ENCODE results near the gene FAM78A. TPM values are rescaled to one million over a fixed set of nuclear protein-coding genes. Genes with fewer than 3 reads are reported as not detected.

FAM78A gene
- total and polyA plus RNA-seq, 2 of the 8 experiments (the other 6 are each of a cell fraction or from before 2014, with no cell fraction given), result 3.1 TPM

- Histone ChIP-seq H4K5ac (ENCODE audit: insufficient read length, low read depth, low read length) (no peak overlapping the region), H3K4me2 (ENCODE audit: insufficient read depth in 1 of 2, low read depth in 2 of 2, low read length in 2 of 2) (no peak overlapping the region), H3K79me1 (ENCODE audit: low read depth, low read length) (no peaks in the 10 kb centered on the region), H3K4ac (replicated peaks; ENCODE audit: insufficient read length, low read depth, low read length) (no peak overlapping the region), H3K14ac (ENCODE audit: insufficient read length) (no peak overlapping the region), H2AFZ (ENCODE audit: low read length) (no peak overlapping the region), H3K27ac (ENCODE audit: low read depth, low read length) (no peak overlapping the region), H3K23ac (ENCODE audit: insufficient read length) (no peak overlapping the region), H2AK5ac (ENCODE audit: low read depth, low read length) (no peak overlapping the region), H2BK20ac (ENCODE audit: low read length) (no peak overlapping the region), H2BK5ac (ENCODE audit: low read depth, low read length) (no peak overlapping the region), H3K79me2 (ENCODE audit: control insufficient read depth in 1 of 2, insufficient read depth in 2 of 2, low read length in 2 of 2) (no peaks in the 10 kb centered on the region), H3K23me2 (ENCODE audit: low read depth, low read length) (no peaks in the 10 kb centered on the region), H3K9ac (replicated peaks in 1 of 4; ENCODE audit: extremely low read depth in 1 of 4, low read depth in 3 of 4, low read length in 3 of 4) (no peak overlapping the region), H3K56ac (replicated peaks; ENCODE audit: insufficient read length, low read depth, low read length) (no peak overlapping the region), H4K91ac (replicated peaks; ENCODE audit: insufficient read length, low read length) (no peak overlapping the region), H4K20me1 (replicated peaks in 1 of 2; ENCODE audit: control insufficient read depth in 1 of 2, insufficient read depth in 2 of 2, low read length in 2 of 2) (no peaks in the 10 kb centered on the region), H3K9me3 (ENCODE audit: insufficient read depth in 2 of 2, low read depth in 1 of 2, low read length in 1 of 2) (no peaks in the 10 kb centered on the region), H3K4me1 (replicated peaks in 1 of 4; ENCODE audit: control insufficient read depth in 3 of 4, insufficient read depth in 4 of 4, low read length in 3 of 4) (no peaks in the 10 kb centered on the region), H3K36me3 (ENCODE audit: control insufficient read depth in 2 of 4, insufficient read depth in 4 of 4, low read length in 3 of 4) (no peaks in the 10 kb centered on the region), H2BK15ac (ENCODE audit: low read length) (no peak overlapping the region), H3K27me3 (replicated peaks in 1 of 4; ENCODE audit: control insufficient read depth in 3 of 4, extremely low read depth in 1 of 4, insufficient read depth in 3 of 4, low read length in 3 of 4) (no peaks in the 10 kb centered on the region), H2BK120ac (replicated peaks; ENCODE audit: low read depth, low read length) (no peak overlapping the region), H3K4me3 (ENCODE audit: extremely low read depth in 1 of 4, insufficient read depth in 2 of 4, low read depth in 3 of 4, low read length in 4 of 4) (no peak overlapping the region), H2BK12ac (ENCODE audit: low read depth, low read length) (no peak overlapping the region), H4K8ac (ENCODE audit: extremely low read depth, insufficient read depth, low read length) (no peak overlapping the region), H3K18ac (ENCODE audit: extremely low read depth, low read length) (no peak overlapping the region)
- ChIA-PET POLR2A (ENCODE audit: partially characterized antibody) (interaction anchor here (0.6 to 0.9 kb wide), 2 partner anchors 53 to 85 kb away, joined by 3 read pairs; no protein-coding TSS in a partner anchor), CTCF (ENCODE audit: partially characterized antibody) (interaction anchor here (0.6 to 1.7 kb wide), 6 partner anchors 9 to 209 kb away, joined by 3 to 4 read pairs (median 4); no protein-coding TSS in a partner anchor)
- no peak for DNase-seq (ENCODE audit: low read depth in 1 of 2, low spot score in 2 of 2)
- WGBS, 2 experiments (ENCODE audit: extremely low coverage in 1 of 2, insufficient coverage in 1 of 2, insufficient read length in 1 of 2, insufficient replicate concordance in 2 of 2, low coverage in 1 of 2, low lambda C conversion rate in 2 of 2, missing lambda C conversion rate in 1 of 2), result 95% methylated on average over 18 of the region's 19 CpGs; no CpG with 5 or more reads in 1 of the 2 experiments
- no peak for FAIRE-seq
- TF ChIP-seq BRCA1 (IDR thresholded peaks at IDR 0.05; ENCODE audit: low read depth, low read length) (no peak), POLR2A (IDR thresholded peaks at IDR 0.05; ENCODE audit: control extremely low read depth in 1 of 2, low read depth in 2 of 2, low read length in 2 of 2) (no peak), RXRA (IDR thresholded peaks at IDR 0.05; ENCODE audit: insufficient read depth, low read depth, low read length) (no peak), POU5F1 (IDR thresholded peaks at IDR 0.05; ENCODE audit: low read depth, low read length) (no peak), TEAD4 (IDR thresholded peaks at IDR 0.05; ENCODE audit: low read depth, low read length) (no peak), BACH1 (IDR thresholded peaks at IDR 0.05; ENCODE audit: low read length) (no peak), GABPA (IDR thresholded peaks at IDR 0.05; ENCODE audit: borderline replicate concordance, insufficient read depth, low read length) (no peak), CBX8 (IDR thresholded peaks at IDR 0.05; ENCODE audit: borderline replicate concordance, low read depth, low read length) (no peak), KDM4A (IDR thresholded peaks at IDR 0.05; ENCODE audit: low read depth, low read length, severe bottlenecking) (no peak), CTBP2 (IDR thresholded peaks at IDR 0.05; ENCODE audit: borderline replicate concordance, insufficient read depth, insufficient read length, low read length) (no peak), KDM1A (IDR thresholded peaks at IDR 0.05; ENCODE audit: borderline replicate concordance, low read length) (no peak), TAF1 (IDR thresholded peaks at IDR 0.05; ENCODE audit: low read depth, low read length) (no peak), ZNF274 (IDR thresholded peaks at IDR 0.05; ENCODE audit: borderline replicate concordance, extremely low read depth, low read length) (no peak), HDAC6 (IDR thresholded peaks at IDR 0.05; ENCODE audit: low read depth, low read length) (no peak)
Observed at GRCh38 chr9:131320031-131320685, 43.8 kb upstream of the FAM78A start.

Measured in H1 (cell line).